Fibroblast of peridontal ligament (primary cell): ENCODE measurements around the gene TBCK.
A peak's percentile ranks its signal among the peaks of the same experiment; 100 is the strongest.
"Not testable (repeated sequence)": the region's sequence is repeated elsewhere in the genome, so short reads cannot be mapped to it uniquely, and the experiment has no call there.

ENCODE experiments used
- DNase-seq: peaks from one replicate; pipeline ENCODE4 v3.0.0-alpha.2; 2010; ENCODE audit errors: extremely low read depth

TBCK gene

GRCh38 chr4:106119949-106120555 lies 196.0 kb downstream of the TBCK start:
- DNase-seq: not testable (repeated sequence)

- no peak for DNase-seq
These were observed 200.0 kb downstream of the TBCK start for GRCh38 chr4:106116025-106116424.

- DNase-seq: no peak
These were observed 201.7 kb downstream of the TBCK start for GRCh38 chr4:106114270-106114669.

- not testable (repeated sequence) for DNase-seq
These were observed 204.1 kb downstream of the TBCK start for GRCh38 chr4:106111778-106112469.

- no peak for DNase-seq
These were observed 206.1 kb downstream of the TBCK start for GRCh38 chr4:106109929-106110328.

- DNase-seq: no peak
These were observed 210.3 kb downstream of the TBCK start for GRCh38 chr4:106105697-106106096.

- DNase-seq: no peak
These were observed 211.7 kb downstream of the TBCK start for GRCh38 chr4:106104276-106104675.

GRCh38 chr4:106096454-106096853 lies 219.6 kb downstream of the TBCK start:
- DNase-seq: no peak

GRCh38 chr4:106095408-106095807 lies 220.6 kb downstream of the TBCK start:
- no peak for DNase-seq

GRCh38 chr4:106092361-106093040 lies 223.5 kb downstream of the TBCK start:
- no peak for DNase-seq

GRCh38 chr4:106090826-106091225 lies 225.2 kb downstream of the TBCK start:
- no peak for DNase-seq

GRCh38 chr4:106083065-106083464 lies 232.9 kb downstream of the TBCK start:
- no peak for DNase-seq

- peak; percentile 61 for DNase-seq
These were observed 235.6 kb downstream of the TBCK start for GRCh38 chr4:106080376-106080775.

- DNase-seq: no peak
These were observed 236.4 kb downstream of the TBCK start for GRCh38 chr4:106079616-106080015.

GRCh38 chr4:106065018-106065417 lies 251.0 kb downstream of the TBCK start:
- DNase-seq: peak; percentile 14

GRCh38 chr4:106063009-106063408 lies 253.0 kb downstream of the TBCK start:
- DNase-seq: no peak

- peak; percentile 84 for DNase-seq
These were observed 253.5 kb downstream of the TBCK start for GRCh38 chr4:106062452-106062875.

GRCh38 chr4:106058921-106059320 lies 257.1 kb downstream of the TBCK start:
- DNase-seq: no peak

GRCh38 chr4:106056914-106057313 lies 259.1 kb downstream of the TBCK start:
- no peak for DNase-seq

- DNase-seq: no peak
These were observed 264.5 kb downstream of the TBCK start for GRCh38 chr4:106051514-106051913.

GRCh38 chr4:106049490-106049889 lies 266.5 kb downstream of the TBCK start:
- no peak for DNase-seq

- peak; percentile 94 for DNase-seq
These were observed 267.6 kb downstream of the TBCK start for GRCh38 chr4:106048250-106048971.
